ENCODE measurements around the gene LDLRAD3. TPM values are rescaled to one million over a fixed set of nuclear protein-coding genes. Genes with fewer than 3 reads are reported as not detected.

Gene LDLRAD3
- total RNA-seq, 1 donor from 2014 or later = 28.5 TPM

DNA sequence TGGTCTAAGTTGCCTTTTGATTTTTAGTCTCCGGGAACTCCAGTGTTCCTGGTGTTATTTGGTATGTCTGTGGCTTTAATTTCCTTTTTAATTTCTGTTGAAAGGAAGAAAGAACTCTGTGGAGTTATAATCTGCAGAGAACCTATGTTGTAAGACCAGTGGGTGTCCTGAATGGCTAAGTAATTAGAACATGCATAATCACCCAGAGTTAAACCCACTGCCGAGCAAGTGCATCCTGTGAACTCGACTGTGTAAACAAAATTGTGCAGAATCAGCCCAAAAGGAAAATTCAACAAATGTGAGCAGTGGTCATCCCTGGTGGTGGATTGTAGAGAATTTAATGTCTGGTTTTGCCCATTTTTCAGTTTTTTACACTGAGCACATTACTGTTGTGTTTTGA lies 182.8 kb downstream of the LDLRAD3 start:
- DNase-seq (ENCODE audit: low spot score) = no peak
- H3K36me3 Mint-ChIP-seq (ENCODE audit: low read depth, unreplicated experiment) = peaks cover 16% of the 10 kb centered on the region

DNA sequence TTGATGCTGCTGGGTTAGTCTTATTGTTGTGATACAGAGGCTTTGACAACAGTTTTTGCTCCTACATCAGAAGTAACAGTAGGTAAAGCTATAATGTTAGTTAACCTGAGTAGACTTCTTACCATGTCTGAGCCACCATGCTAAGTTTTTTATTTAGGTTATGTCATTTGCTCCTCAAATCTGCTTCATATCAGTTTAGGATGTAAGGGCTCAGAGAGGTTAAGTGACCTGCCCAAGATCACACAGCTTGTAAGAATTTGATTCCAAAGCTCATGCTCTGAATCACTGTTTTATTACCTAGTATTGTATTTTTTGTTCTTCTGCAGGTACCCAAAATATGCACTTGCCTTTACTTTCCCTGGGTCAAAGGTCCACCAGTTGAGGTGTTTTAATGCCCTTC lies 183.7 kb downstream of the LDLRAD3 start:
- no peak overlapping the region for H3K4me3 Mint-ChIP-seq (ENCODE audit: unreplicated experiment)
- TF ChIP-seq, protein P1, sequence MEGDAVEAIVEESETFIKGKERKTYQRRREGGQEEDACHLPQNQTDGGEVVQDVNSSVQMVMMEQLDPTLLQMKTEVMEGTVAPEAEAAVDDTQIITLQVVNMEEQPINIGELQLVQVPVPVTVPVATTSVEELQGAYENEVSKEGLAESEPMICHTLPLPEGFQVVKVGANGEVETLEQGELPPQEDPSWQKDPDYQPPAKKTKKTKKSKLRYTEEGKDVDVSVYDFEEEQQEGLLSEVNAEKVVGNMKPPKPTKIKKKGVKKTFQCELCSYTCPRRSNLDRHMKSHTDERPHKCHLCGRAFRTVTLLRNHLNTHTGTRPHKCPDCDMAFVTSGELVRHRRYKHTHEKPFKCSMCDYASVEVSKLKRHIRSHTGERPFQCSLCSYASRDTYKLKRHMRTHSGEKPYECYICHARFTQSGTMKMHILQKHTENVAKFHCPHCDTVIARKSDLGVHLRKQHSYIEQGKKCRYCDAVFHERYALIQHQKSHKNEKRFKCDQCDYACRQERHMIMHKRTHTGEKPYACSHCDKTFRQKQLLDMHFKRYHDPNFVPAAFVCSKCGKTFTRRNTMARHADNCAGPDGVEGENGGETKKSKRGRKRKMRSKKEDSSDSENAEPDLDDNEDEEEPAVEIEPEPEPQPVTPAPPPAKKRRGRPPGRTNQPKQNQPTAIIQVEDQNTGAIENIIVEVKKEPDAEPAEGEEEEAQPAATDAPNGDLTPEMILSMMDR (IDR thresholded peaks at IDR 0.05; ENCODE audit: unreplicated experiment) = no peak
- H3K27me3 Mint-ChIP-seq (ENCODE audit: unreplicated experiment) = peaks cover 7% of the 10 kb centered on the region
- no peak for DNase-seq (ENCODE audit: low spot score)
- H3K36me3 Mint-ChIP-seq (ENCODE audit: low read depth, unreplicated experiment) = peaks cover 16% of the 10 kb centered on the region
- H3K9me3 Mint-ChIP-seq (ENCODE audit: unreplicated experiment) = no peaks in the 10 kb centered on the region
- peaks cover 27% of the 10 kb centered on the region for H3K4me1 Mint-ChIP-seq (ENCODE audit: unreplicated experiment)
- no peak overlapping the region for H3K27ac Mint-ChIP-seq (ENCODE audit: unreplicated experiment)

More for the DNA sequence above, 182.8 kb downstream of the LDLRAD3 start:
- Mint-ChIP-seq H3K4me3 (ENCODE audit: unreplicated experiment) (no peak overlapping the region), H3K9me3 (ENCODE audit: unreplicated experiment) (no peaks in the 10 kb centered on the region), H3K27me3 (ENCODE audit: unreplicated experiment) (peaks cover 7% of the 10 kb centered on the region), H3K27ac (ENCODE audit: unreplicated experiment) (no peak overlapping the region), H3K4me1 (ENCODE audit: unreplicated experiment) (peaks cover 32% of the 10 kb centered on the region)
- TF ChIP-seq, protein P1 (IDR thresholded peaks at IDR 0.05; ENCODE audit: unreplicated experiment) = no peak

DNA sequence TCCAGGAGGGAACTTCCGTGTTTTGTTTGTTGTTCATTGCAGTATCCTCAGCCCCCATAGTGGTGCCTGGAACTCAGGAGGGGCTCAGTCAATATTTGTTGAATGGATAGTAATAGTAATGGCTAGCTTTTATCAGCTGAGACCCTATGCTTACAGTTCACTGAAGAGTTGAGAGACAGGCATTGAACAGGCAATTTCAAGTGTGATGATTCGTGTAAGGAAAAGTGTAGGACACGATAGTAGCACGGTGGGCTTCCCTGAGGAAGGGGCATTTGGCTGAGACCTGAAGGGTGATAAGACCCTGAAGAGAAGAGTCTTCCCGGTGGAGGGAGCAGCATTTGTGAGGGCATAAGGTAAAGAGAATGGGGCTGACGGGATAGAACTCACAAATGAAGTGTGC lies 186.1 kb downstream of the LDLRAD3 start:
- H3K4me1 Mint-ChIP-seq (ENCODE audit: unreplicated experiment) = peaks cover 27% of the 10 kb centered on the region

DNA sequence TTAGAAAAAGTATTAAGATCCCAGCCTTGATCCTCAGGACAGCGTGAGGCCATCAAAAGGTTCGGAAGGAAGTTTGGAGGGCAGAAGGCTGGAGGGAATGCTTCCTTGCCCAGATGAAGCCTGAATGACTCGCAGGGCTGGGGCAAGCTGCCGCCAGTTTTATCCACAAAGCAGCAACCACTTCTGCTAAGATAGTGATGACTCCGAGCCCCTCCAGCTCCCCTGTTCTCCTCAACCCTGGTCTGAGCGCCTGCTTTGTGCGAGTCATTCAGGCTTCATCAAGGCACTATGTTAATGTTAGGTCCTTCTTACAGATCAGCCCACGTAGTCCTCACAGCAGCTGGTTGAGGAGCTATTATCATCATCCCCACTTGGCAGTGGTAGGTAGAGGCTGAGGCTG lies 186.5 kb downstream of the LDLRAD3 start:
- H3K27me3 Mint-ChIP-seq (ENCODE audit: unreplicated experiment) = peaks cover 12% of the 10 kb centered on the region
- no peak for DNase-seq (ENCODE audit: low spot score)
- no peak overlapping the region for H3K4me3 Mint-ChIP-seq (ENCODE audit: unreplicated experiment)
- H3K27ac Mint-ChIP-seq (ENCODE audit: unreplicated experiment) = no peak overlapping the region
- peaks cover 16% of the 10 kb centered on the region for H3K36me3 Mint-ChIP-seq (ENCODE audit: low read depth, unreplicated experiment)
- TF ChIP-seq, protein P1 (IDR thresholded peaks at IDR 0.05; ENCODE audit: unreplicated experiment) = no peak
- H3K4me1 Mint-ChIP-seq (ENCODE audit: unreplicated experiment) = peaks cover 28% of the 10 kb centered on the region
- no peaks in the 10 kb centered on the region for H3K9me3 Mint-ChIP-seq (ENCODE audit: unreplicated experiment)

More for the DNA sequence above, 186.1 kb downstream of the LDLRAD3 start:
- H3K9me3 Mint-ChIP-seq (ENCODE audit: unreplicated experiment) = no peaks in the 10 kb centered on the region
- DNase-seq (ENCODE audit: low spot score) = no peak
- TF ChIP-seq, protein P1 (IDR thresholded peaks at IDR 0.05; ENCODE audit: unreplicated experiment) = no peak
- peak overlapping the region; percentile 50 for H3K27ac Mint-ChIP-seq (ENCODE audit: unreplicated experiment)
- peaks cover 16% of the 10 kb centered on the region for H3K36me3 Mint-ChIP-seq (ENCODE audit: low read depth, unreplicated experiment)
- peak overlapping the region; percentile 18 for H3K4me3 Mint-ChIP-seq (ENCODE audit: unreplicated experiment)
- H3K27me3 Mint-ChIP-seq (ENCODE audit: unreplicated experiment) = peaks cover 9% of the 10 kb centered on the region

DNA sequence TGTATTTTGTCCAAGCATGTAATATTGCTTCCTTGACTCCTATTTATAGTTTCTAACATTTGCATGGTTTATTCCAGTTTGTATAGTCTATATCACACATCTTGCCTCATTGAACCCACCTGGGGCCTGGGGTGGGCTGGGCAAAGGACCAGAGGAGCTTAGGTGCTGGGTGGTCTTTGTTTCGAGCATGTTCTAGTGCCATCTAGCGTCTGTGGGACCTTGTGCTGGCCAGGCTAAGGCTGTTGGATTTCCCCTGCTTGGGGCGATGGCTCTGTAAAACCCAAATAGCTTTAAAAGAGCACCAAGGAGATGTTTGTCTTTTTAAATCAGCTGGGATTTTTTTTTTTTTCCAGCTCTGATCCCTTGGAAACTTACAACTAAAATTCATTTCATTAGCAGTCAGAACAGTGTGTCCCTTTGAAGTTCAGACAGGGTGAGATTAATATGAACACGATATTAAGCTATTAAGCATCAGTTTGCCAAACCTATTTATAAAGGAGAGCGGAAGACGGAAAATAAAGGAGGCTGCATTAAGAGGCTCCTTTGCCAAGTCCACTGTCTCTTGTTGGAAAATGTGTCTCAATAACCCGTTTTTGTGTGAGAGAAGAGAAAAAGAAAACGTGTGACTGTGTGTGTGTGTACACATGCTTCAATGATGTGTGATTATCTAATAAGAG lies 188.0 kb downstream of the LDLRAD3 start:
- Mint-ChIP-seq H3K27me3 (ENCODE audit: unreplicated experiment) (peaks cover 8% of the 10 kb centered on the region), H3K27ac (ENCODE audit: unreplicated experiment) (no peak overlapping the region), H3K4me1 (ENCODE audit: unreplicated experiment) (peaks cover 20% of the 10 kb centered on the region), H3K9me3 (ENCODE audit: unreplicated experiment) (no peaks in the 10 kb centered on the region), H3K4me3 (ENCODE audit: unreplicated experiment) (no peak overlapping the region), H3K36me3 (ENCODE audit: low read depth, unreplicated experiment) (peaks cover 12% of the 10 kb centered on the region)
- TF ChIP-seq, protein P1 (IDR thresholded peaks at IDR 0.05; ENCODE audit: unreplicated experiment) = no peak
- DNase-seq (ENCODE audit: low spot score) = peak; percentile 48
